ENCODE results near the gene PRR11.

DNA sequence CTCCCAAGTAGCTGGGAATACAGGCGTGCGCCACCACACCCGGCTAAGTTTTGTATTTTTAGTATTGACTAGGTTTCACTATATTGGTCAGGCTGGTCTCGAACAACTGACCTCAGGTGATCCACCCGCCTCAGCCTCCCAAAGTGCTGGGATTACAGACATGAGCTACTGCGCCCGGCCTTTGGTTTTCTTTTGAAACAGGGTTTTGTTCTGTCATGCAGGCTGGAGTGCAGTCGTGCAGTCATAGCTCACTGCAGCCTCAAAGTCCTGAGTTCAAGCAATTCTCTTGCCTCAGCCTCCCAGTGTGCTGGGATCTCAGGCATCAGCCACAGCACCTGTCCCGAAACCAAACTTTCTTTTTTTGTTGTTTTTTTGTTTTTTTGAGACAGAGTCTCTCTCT is 25.1 kb downstream of the PRR11 start:
- TF ChIP-seq, protein P1, sequence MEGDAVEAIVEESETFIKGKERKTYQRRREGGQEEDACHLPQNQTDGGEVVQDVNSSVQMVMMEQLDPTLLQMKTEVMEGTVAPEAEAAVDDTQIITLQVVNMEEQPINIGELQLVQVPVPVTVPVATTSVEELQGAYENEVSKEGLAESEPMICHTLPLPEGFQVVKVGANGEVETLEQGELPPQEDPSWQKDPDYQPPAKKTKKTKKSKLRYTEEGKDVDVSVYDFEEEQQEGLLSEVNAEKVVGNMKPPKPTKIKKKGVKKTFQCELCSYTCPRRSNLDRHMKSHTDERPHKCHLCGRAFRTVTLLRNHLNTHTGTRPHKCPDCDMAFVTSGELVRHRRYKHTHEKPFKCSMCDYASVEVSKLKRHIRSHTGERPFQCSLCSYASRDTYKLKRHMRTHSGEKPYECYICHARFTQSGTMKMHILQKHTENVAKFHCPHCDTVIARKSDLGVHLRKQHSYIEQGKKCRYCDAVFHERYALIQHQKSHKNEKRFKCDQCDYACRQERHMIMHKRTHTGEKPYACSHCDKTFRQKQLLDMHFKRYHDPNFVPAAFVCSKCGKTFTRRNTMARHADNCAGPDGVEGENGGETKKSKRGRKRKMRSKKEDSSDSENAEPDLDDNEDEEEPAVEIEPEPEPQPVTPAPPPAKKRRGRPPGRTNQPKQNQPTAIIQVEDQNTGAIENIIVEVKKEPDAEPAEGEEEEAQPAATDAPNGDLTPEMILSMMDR (conservative IDR thresholded peaks at IDR 0.05; ENCODE audit: low read depth, low read length): no peak
- no peak for TF ChIP-seq MXI1 (IDR thresholded peaks at IDR 0.05; ENCODE audit: borderline replicate concordance, low read depth, low read length)
- TF ChIP-seq RAD21 (IDR thresholded peaks at IDR 0.05; ENCODE audit: low read length): no peak
- no peak for TF ChIP-seq MAZ (IDR thresholded peaks at IDR 0.05; ENCODE audit: borderline replicate concordance, low read depth, low read length)
- TF ChIP-seq, protein P2, sequence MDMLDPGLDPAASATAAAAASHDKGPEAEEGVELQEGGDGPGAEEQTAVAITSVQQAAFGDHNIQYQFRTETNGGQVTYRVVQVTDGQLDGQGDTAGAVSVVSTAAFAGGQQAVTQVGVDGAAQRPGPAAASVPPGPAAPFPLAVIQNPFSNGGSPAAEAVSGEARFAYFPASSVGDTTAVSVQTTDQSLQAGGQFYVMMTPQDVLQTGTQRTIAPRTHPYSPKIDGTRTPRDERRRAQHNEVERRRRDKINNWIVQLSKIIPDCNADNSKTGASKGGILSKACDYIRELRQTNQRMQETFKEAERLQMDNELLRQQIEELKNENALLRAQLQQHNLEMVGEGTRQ (IDR thresholded peaks at IDR 0.05; ENCODE audit: low read depth, low read length): no peak
- TF ChIP-seq, protein P3, sequence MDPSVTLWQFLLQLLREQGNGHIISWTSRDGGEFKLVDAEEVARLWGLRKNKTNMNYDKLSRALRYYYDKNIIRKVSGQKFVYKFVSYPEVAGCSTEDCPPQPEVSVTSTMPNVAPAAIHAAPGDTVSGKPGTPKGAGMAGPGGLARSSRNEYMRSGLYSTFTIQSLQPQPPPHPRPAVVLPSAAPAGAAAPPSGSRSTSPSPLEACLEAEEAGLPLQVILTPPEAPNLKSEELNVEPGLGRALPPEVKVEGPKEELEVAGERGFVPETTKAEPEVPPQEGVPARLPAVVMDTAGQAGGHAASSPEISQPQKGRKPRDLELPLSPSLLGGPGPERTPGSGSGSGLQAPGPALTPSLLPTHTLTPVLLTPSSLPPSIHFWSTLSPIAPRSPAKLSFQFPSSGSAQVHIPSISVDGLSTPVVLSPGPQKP (IDR thresholded peaks at IDR 0.05; ENCODE audit: borderline replicate concordance, low read depth, low read length): no peak
- TF ChIP-seq POLR2A (IDR thresholded peaks at IDR 0.05; ENCODE audit: low read depth, low read length): no peak
- no peak for TF ChIP-seq BHLHE40 (IDR thresholded peaks at IDR 0.05; ENCODE audit: low read depth, low read length)
- TF ChIP-seq RCOR1 (IDR thresholded peaks at IDR 0.05; ENCODE audit: insufficient replicate concordance, low read length): no peak
- no peak for TF ChIP-seq SMC3 (IDR thresholded peaks at IDR 0.05; ENCODE audit: low read depth, low read length)
- TF ChIP-seq NFE2L2 (IDR thresholded peaks at IDR 0.05; ENCODE audit: low read depth, low read length): no peak
- TF ChIP-seq MAFK (IDR thresholded peaks at IDR 0.05; ENCODE audit: low read depth, low read length): no peak
- TF ChIP-seq CHD1 (IDR thresholded peaks at IDR 0.05; ENCODE audit: low read depth, low read length): no peak
- no peak for TF ChIP-seq RFX5 (IDR thresholded peaks at IDR 0.05; ENCODE audit: low read depth, low read length)
